K562 (cell line): Measurements from ENCODE around the gene FGG. TPM values are rescaled to one million over a fixed set of nuclear protein-coding genes. Genes with fewer than 3 reads are reported as not detected.

Source experiments
- AFF4 ChIP-seq: sonication (generic); formaldehyde crosslinking; IDR thresholded peaks from 2 replicates; pipeline ENCODE4 v1.8.0; 2023; ENCODE audit warnings: mild to moderate bottlenecking, missing genetic modification reagents
- ARHGAP35 ChIP-seq: fragments of 450-650 bp; IDR thresholded peaks from 2 replicates; pipeline ENCODE4 v1.6.1; 2018; ENCODE audit not compliant: partially characterized antibody
- ARID2 ChIP-seq: fragments of 450-650 bp; IDR thresholded peaks from 2 replicates; pipeline ENCODE4 v1.6.1; 2017; ENCODE audit warnings: antibody characterized with exemption, mild to moderate bottlenecking
- BACH1 ChIP-seq: fragments of 200-800 bp; sonication (Bioruptor generic); IDR thresholded peaks from 2 replicates; pipeline ENCODE4 v1.6.1; 2016; ENCODE audit warnings: missing genetic modification characterization, missing compliant biosample characterization
- BMI1 ChIP-seq: fragments of 150-350 bp; IDR thresholded peaks from 2 replicates; pipeline ENCODE4 v1.6.1; 2014; ENCODE audit warnings: low read length
- BRD9 ChIP-seq: fragments of 450-650 bp; IDR thresholded peaks from 2 replicates; pipeline ENCODE4 v1.6.1; 2018; ENCODE audit warnings: low read depth; ENCODE audit not compliant: partially characterized antibody
- CCAR2 ChIP-seq: fragments of 200-400 bp; formaldehyde crosslinking; IDR thresholded peaks from 2 replicates; pipeline ENCODE4 v1.6.1; 2017; ENCODE audit warnings: mild to moderate bottlenecking, low read depth, low read length
- CGGBP1 ChIP-seq: fragments of 250-450 bp; sonication (Bioruptor Pico); IDR thresholded peaks from 2 replicates; pipeline ENCODE4 v1.9.0; 2021; ENCODE audit warnings: mild to moderate bottlenecking
- CXXC5 ChIP-seq: fragments of 250-450 bp; sonication (Bioruptor Pico); IDR thresholded peaks from 2 replicates; pipeline ENCODE4 v1.8.0; 2022; ENCODE audit warnings: inconsistent platforms, mild to moderate bottlenecking, moderate library complexity
- ETS2 ChIP-seq: IDR thresholded peaks from 2 replicates; pipeline ENCODE4 v1.6.1; 2016; ENCODE audit warnings: borderline replicate concordance, missing genetic modification characterization, mild to moderate bottlenecking, moderate library complexity, missing compliant biosample characterization; ENCODE audit not compliant: poor library complexity, severe bottlenecking
- GATAD2B ChIP-seq: fragments of 450-650 bp; IDR thresholded peaks from 2 replicates; pipeline ENCODE4 v1.6.1; 2017; ENCODE audit warnings: mild to moderate bottlenecking, borderline replicate concordance
- KDM2B ChIP-seq: fragments of 250-450 bp; sonication (Bioruptor Pico); IDR thresholded peaks from 2 replicates; pipeline ENCODE4 v1.8.0; 2021; ENCODE audit warnings: mild to moderate bottlenecking, moderate library complexity
- NCOA4 ChIP-seq: fragments of 450-650 bp; IDR thresholded peaks from 2 replicates; pipeline ENCODE4 v1.6.1; 2018; ENCODE audit warnings: mild to moderate bottlenecking; ENCODE audit not compliant: partially characterized antibody
- PURB ChIP-seq: sonication (generic); formaldehyde crosslinking; IDR thresholded peaks from 2 replicates; pipeline ENCODE4 v1.9.0; 2021; ENCODE audit warnings: low read depth, mild to moderate bottlenecking, missing genetic modification reagents
- RBM14 ChIP-seq: fragments of 200-400 bp; formaldehyde crosslinking; IDR thresholded peaks from 2 replicates; pipeline ENCODE4 v1.6.1; 2018; ENCODE audit warnings: low read depth, mild to moderate bottlenecking, low read length, moderate library complexity, borderline replicate concordance; ENCODE audit not compliant: insufficient read depth
- SMAD3 ChIP-seq: fragments of 450-650 bp; formaldehyde crosslinking; conservative IDR thresholded peaks from 2 replicates; pipeline ENCODE4 v1.4.0; 2020; ENCODE audit warnings: mild to moderate bottlenecking
- SRSF7 ChIP-seq: fragments of 200-400 bp; formaldehyde crosslinking; optimal IDR thresholded peaks from 2 replicates; pipeline ENCODE3; 2017; ENCODE audit warnings: mild to moderate bottlenecking, low read depth, low read length
- ZBTB11 ChIP-seq, 3 experiments: fragments of 200-800 bp in 1 of 3; fragments of 250-450 bp in 1 of 3; fragments of 450-650 bp in 1 of 3; sonication (Bioruptor Pico) in 1 of 3; sonication (Bioruptor generic) in 1 of 3; formaldehyde crosslinking in 1 of 3; IDR thresholded peaks; 2 replicates each; pipeline versions ENCODE4 v1.6.1 to v1.8.0; 2016 to 2022; ENCODE audit warnings: mild to moderate bottlenecking in 2 of 3, missing genetic modification characterization in 2 of 3, missing compliant biosample characterization in 1 of 3, moderate library complexity in 1 of 3
- ZNF12 ChIP-seq: sonication (generic); formaldehyde crosslinking; IDR thresholded peaks from 2 replicates; pipeline ENCODE4 v1.4.0; 2020; ENCODE audit warnings: mild to moderate bottlenecking, missing genetic modification reagents
- ZNF431 ChIP-seq: sonication (generic); formaldehyde crosslinking; IDR thresholded peaks from 2 replicates; pipeline ENCODE4 v1.8.0; 2022; ENCODE audit warnings: mild to moderate bottlenecking, missing genetic modification reagents
- ZSCAN29 ChIP-seq: fragments of 450-650 bp; IDR thresholded peaks from 2 replicates; pipeline ENCODE4 v1.6.1; 2017
- polyA plus RNA-seq, 8 experiments: library from polyadenylated mRNA; depleted of rRNA in 4 of 8; stranded (reverse) in 5 of 8; unstranded in 3 of 8; fragments of >200 nt; fragmentation: Nextera tagmentation in 2 of 8; fragmentation: Illumina TruSeq in 1 of 8; extraction: Ambion mirVana in 2 of 8; extraction: Trizol in 1 of 8; gene quantifications; 2 replicates each; pipeline versions ENCODE4 v1.2.1 to v1.2.3, GENCODE V29; 2011 to 2014; ENCODE audit warnings: inconsistent platforms in 1 of 8, missing spikeins in 1 of 8
- total RNA-seq, 7 experiments: library from RNA; depleted of rRNA in 6 of 7; stranded (reverse); fragments of >200 nt in 6 of 7; fragmentation: Illumina TruSeq in 2 of 7; extraction: Trizol in 2 of 7; gene quantifications; 2 replicates each; pipeline versions ENCODE4 v1.2.1 to v1.2.3, GENCODE V29; 2011 to 2021; ENCODE audit warnings: low replicate concordance in 1 of 7

The FGG gene
- total and polyA plus RNA-seq, 9 of the 15 experiments (the other 6 are each of a cell fraction or from before 2014, with no cell fraction given), result 0.08 to 2.2 (median 0.33) TPM; not detected in 2

GRCh38 chr4:154640999-154641398 lies 28.5 kb upstream of the FGG start (continued):
- TF ChIP-seq BACH1 (tag) (no peak), KDM2B (no peak), RBM14 (no peak), NCOA4 (no peak), CXXC5 (CRISPR knock-in tag) (peak; percentile 49), CCAR2 (no peak), AFF4 (no peak), GATAD2B (no peak), ETS2 (tag) (no peak), PURB (CRISPR knock-in tag) (no peak), ZNF12 (CRISPR knock-in tag) (no peak), CGGBP1 (CRISPR knock-in tag) (no peak), ZNF431 (CRISPR knock-in tag) (no peak), ZSCAN29 (no peak), ARHGAP35 (no peak), SRSF7 (no peak), ARID2 (no peak), ZBTB11 (CRISPR knock-in tag; IDR thresholded peaks at IDR 0.05) (peak in 1 of 3 experiments; percentile 61; a peak in 1 of 6 replicates), SMAD3 (CRISPR knock-in tag) (peak; percentile 73; the same call in 1 of the 2 replicates), BMI1 (no peak), BRD9 (no peak)
